ENCODE data around the gene STK4. TPM values are rescaled to one million over a fixed set of nuclear protein-coding genes. Genes with fewer than 3 reads are reported as not detected.

The STK4 gene
- total RNA-seq, 1 donor from 2014 or later = 25.8 TPM

DNA sequence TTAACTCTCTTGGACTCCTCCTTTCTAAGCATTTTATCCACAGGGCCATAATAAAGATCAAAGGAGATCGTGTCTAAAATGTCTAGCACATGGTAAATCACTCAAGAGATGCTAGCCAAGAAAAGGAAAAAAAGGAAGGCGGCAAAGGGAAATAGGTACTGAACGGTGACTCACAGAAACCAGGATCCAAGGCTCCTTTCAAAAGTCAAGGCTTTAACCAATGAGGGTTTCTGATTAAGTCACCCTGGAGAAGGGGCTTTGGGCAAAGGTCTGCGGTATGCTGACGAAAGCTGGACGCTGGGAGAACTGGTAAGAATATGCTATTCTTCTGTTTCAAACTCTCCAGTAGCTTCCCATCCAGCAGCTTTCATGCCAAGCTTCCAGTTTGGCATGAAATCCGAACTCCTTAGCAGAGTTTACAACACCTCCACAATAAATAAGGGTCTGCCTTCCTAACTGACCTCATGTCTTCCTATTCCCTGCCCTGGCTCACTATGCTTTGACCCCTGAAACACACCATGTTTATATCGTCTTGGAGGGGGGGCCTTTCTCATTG is 7.2 kb upstream of the STK4 start:
- peaks cover 0 to 21% of the 10 kb centered on the region in 2 donors for H3K36me3 ChIP-seq
- H3K27me3 ChIP-seq = no peaks in the 10 kb centered on the region
- H3K4me1 ChIP-seq = peaks cover 17% of the 10 kb centered on the region
- no peak for TF ChIP-seq POLR2A (IDR thresholded peaks at IDR 0.05)
- no peak for TF ChIP-seq POLR2AphosphoS5 (IDR thresholded peaks at IDR 0.05; ENCODE audit: insufficient read depth in 1 of 2, low read depth in 1 of 2)
- TF ChIP-seq, protein P1, sequence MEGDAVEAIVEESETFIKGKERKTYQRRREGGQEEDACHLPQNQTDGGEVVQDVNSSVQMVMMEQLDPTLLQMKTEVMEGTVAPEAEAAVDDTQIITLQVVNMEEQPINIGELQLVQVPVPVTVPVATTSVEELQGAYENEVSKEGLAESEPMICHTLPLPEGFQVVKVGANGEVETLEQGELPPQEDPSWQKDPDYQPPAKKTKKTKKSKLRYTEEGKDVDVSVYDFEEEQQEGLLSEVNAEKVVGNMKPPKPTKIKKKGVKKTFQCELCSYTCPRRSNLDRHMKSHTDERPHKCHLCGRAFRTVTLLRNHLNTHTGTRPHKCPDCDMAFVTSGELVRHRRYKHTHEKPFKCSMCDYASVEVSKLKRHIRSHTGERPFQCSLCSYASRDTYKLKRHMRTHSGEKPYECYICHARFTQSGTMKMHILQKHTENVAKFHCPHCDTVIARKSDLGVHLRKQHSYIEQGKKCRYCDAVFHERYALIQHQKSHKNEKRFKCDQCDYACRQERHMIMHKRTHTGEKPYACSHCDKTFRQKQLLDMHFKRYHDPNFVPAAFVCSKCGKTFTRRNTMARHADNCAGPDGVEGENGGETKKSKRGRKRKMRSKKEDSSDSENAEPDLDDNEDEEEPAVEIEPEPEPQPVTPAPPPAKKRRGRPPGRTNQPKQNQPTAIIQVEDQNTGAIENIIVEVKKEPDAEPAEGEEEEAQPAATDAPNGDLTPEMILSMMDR (IDR thresholded peaks at IDR 0.05) = no peak
- DNase-seq (ENCODE audit: extremely low spot score in 2 of 2) = no peak
- no peak overlapping the region for H3K27ac ChIP-seq
- intact Hi-C loops (cut with DNase I) = no loop called here
- H3K4me3 ChIP-seq = peak overlapping the region; percentile 93 to 95
- H3K9me3 ChIP-seq = no peaks in the 10 kb centered on the region

DNA sequence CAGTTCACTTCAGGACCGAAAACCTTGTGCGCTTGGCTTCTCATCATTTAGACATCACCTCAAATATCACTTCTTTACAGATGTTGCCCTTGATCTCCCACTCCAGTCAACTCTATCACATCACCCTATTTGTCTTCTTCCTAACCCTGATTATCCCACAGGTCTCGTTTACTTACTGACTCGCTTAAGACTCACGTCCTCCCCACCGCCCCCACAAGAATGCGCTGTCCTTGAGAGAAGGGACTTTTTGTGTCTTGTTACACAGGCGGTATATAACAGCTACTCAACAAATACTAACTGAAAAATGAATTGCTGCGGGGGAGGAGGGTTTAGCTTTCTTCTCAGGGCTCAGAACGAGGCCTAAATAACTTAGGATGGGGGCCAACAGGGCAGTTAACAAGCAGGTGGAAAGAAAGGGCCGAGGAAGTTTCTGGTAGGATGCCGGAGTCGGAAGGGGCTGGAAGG is 6.6 kb upstream of the STK4 start:
- DNase-seq (ENCODE audit: extremely low spot score in 2 of 2) = no peak
- no peaks in the 10 kb centered on the region for H3K9me3 ChIP-seq
- peaks cover 0 to 16% of the 10 kb centered on the region in 2 donors for H3K36me3 ChIP-seq
- peak overlapping the region; percentile 85 for H3K27ac ChIP-seq
- peak overlapping the region; percentile 93 to 95 for H3K4me3 ChIP-seq
- TF ChIP-seq, protein P1 (IDR thresholded peaks at IDR 0.05) = no peak
- no peak for TF ChIP-seq POLR2A (IDR thresholded peaks at IDR 0.05)
- no peaks in the 10 kb centered on the region for H3K27me3 ChIP-seq
- intact Hi-C loops (cut with DNase I) = no loop called here
- H3K4me1 ChIP-seq = peaks cover 17% of the 10 kb centered on the region

DNA sequence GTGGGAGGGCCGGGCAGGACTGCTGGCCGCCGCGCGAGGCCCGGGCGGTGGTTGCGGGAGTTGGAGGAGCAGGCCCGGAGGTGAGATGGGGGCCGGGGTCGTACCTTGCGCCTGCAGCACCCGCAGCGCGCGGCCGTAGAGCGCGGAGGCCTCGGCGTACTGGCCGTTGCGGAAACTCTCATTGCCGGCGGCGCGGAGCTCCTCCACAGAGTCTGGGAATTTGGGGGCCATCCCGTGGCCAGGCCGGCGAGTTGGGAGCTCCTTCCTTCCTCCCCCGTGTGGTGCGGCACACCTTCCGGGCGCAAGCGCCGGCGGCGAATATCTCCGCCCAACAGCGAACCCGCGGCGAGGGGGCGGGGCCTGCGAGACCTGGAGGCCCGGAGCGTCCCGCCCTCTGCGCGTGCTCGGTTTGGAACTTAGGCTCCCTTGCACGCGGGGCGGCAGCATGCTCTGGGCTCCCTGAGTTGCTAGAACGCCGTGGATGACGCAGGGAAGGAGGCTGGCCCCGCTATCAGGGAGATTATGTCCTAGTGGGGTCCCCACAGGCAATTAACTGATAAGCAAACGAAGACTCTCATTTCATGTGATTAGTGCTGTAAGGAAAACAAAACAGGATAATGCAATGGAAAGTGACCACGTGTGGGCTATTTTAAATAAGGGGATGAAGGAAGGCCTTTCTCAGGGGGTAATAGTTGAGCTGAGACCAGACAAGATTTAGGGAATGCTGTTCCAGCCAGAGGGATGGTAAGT is 6.0 kb upstream of the STK4 start, which contains the start of gene TOMM34:
TOMM34 (minus strand) TSS at position 295 of the 750 bp plus-strand sequence; CDS start at position 231, 64 bp downstream.
- intact Hi-C loops (cut with DNase I) = no loop called here
- H3K27ac ChIP-seq = peak within 1 kb of the TSS; percentile 85
- peak in 1 of 2 donors; percentile 92 for DNase-seq (ENCODE audit: extremely low spot score in 2 of 2)
- H3K4me1 ChIP-seq = peaks cover 17% of the 10 kb centered on the region
- peak within 1 kb of the TSS; percentile 93 to 95 for H3K4me3 ChIP-seq
- H3K36me3 ChIP-seq = peaks cover 0 to 10% of the 10 kb centered on the region in 2 donors
- TF ChIP-seq, protein P1 (IDR thresholded peaks at IDR 0.05) = no peak
- TF ChIP-seq POLR2AphosphoS5 (IDR thresholded peaks at IDR 0.05; ENCODE audit: insufficient read depth in 1 of 2, low read depth in 1 of 2) (peak; percentile 90), POLR2A (IDR thresholded peaks at IDR 0.05) (peak in 1 of 2 donors; percentile 44)
- H3K9me3 ChIP-seq = no peaks in the 10 kb centered on the region
- H3K27me3 ChIP-seq = no peaks in the 10 kb centered on the region

DNA sequence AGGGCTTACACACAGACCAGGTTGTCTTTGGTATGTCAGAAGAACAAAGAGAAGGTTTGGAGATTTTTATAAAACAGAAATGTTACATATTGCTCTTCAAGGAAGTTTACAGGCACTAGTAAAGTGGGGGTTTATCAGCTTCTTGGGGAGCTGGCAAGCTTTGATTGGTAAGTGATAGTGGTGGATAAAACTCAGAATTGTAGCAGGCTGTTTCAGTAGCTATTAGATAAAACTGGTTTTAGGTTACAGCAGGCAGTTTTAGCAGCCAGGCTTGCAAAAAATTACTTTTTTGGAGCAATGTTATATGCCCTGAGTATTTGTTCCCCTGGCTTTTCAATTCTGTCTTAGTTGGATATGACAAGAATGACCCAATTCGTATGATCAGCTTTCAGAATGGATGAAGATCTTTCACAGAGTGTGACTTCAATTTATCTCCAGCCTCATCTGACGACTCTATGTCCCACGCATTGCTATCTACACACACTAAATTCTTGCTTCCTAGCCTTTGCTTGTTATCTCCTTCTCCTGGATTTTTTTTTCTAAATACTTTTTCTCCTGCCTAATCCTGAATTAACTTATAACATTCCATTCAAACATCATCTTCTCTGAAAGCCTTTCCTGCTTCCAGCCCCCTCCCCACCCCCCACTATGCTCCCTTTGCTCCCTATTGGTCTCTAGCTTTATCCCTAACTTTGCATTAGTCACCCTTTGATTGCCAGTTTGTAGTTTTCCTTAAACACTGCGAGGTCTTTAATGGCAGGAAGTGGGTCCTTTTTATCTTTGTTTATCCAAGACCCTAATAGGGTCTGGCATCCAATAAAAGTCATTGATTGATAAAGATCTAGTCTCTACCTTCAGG is 5.1 kb upstream of the STK4 start:
- Histone ChIP-seq H3K27me3 (no peaks in the 10 kb centered on the region), H3K27ac (peak overlapping the region; percentile 85), H3K36me3 (peaks cover 0 to under 1% of the 10 kb centered on the region in 2 donors), H3K4me1 (peaks cover 25% of the 10 kb centered on the region), H3K4me3 (peak overlapping the region in 1 of 2 donors; percentile 95), H3K9me3 (no peaks in the 10 kb centered on the region)
- no peak for TF ChIP-seq POLR2AphosphoS5 (IDR thresholded peaks at IDR 0.05; ENCODE audit: insufficient read depth in 1 of 2, low read depth in 1 of 2)
- TF ChIP-seq, protein P1 (IDR thresholded peaks at IDR 0.05) = no peak
- intact Hi-C loops (cut with DNase I) = no loop called here
- no peak for DNase-seq (ENCODE audit: extremely low spot score in 2 of 2)

Data from vagina (tissue), 2 donors.